Ramos (cell line): ENCODE data around the gene CTNNA3.
"Not testable (repeated sequence)": the region's sequence is repeated elsewhere in the genome, so short reads cannot be mapped to it uniquely, and the experiment has no call there.

Experiments used
- in situ Hi-C: fragments of 300-500 bp; cut with MboI; formaldehyde crosslinking; loops from one replicate; pipeline ENCODE4 v1.14.3; 2022; ENCODE audit warnings: low sequenced_read_pairs; ENCODE audit not compliant: unreplicated experiment

The CTNNA3 gene

GRCh38 chr10:67696029-67696428, at the start of gene CTNNA3:
Gene CTNNA3, minus strand, starts transcription at chr10:67696195.
- in situ Hi-C loops = no loop called here

DNA sequence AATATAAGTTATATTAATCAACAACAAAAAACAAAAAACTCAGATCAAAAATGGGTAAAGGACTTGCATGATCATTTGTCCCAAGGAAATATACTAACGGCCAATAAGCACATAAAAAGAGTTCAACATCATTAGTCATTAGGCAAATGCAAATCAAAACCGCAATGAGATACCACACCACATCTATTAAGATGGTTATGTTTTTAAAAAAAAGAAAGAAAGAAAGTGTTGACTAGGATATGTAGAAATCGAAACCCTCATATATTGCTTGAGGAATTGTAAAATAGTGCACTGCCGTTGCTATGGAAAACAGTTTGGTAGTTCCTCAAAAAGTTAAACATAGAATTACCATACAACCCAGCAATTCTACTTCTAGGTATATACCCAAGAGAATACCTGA, 39.4 kb upstream of the CTNNA3 start:
- in situ Hi-C loops = no loop called here

DNA sequence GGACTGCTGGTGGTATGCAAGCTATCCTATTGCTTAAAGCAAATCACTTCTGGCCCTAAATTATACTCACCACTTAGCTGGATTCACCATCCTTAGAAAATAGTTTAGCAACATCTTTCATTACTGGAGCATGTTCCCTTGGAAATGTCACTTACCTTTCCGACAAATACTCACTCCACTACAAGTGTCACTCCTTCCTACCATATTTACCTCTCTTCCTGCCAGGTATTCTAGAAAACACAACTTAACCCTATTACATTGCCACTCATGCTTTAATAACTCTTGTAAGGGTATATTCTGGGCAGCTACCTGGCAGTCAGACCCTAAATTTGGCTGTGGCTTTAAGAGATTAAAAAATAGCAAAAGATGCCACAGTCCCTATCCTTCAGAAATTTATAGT, 37.5 kb upstream of the CTNNA3 start:
- in situ Hi-C loops = no loop called here

- in situ Hi-C loops = no loop called here
These were observed 29.6 kb upstream of the CTNNA3 start for GRCh38 chr10:67725567-67725966.

GRCh38 chr10:67723601-67724000, 27.6 kb upstream of the CTNNA3 start:
- in situ Hi-C loops = no loop called here

DNA sequence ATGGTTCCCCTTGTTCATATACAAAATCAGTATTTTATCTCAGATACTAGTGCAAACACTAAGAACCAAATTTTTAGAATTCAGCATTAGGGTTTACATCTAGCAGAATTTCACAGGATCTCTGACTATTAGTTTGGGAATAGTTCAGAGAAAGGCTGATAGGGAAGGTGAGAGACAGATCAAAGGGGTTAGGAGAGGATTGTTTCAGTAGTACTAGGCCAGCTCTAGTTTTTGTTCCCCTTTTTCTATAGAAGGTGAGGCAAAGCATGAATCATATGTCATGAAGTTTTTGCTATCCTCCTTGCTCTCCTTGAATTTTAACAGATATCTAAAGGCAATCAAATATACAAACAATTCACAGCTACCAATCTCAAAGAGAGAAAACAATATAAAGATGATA, 26.1 kb upstream of the CTNNA3 start:
- in situ Hi-C loops = no loop called here

DNA sequence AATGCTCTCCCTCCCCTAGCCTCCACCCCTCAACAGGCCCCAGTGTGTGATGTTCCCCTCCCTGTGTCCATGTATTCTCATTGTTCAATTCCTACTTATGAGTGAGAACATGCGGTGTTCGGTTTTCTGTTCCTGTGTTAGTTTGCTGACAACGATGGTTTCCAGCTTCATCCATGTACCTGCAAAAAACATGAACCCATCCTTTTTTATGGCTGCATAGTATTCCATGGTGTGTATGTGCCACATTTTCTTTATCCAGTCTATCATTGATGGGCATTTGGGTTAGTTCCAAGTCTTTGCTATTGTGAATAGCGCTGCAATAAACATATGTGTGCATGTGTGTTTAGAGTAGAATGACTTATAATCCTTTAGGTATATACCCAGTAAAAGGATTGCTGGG, 20.5 kb upstream of the CTNNA3 start:
- in situ Hi-C loops = not testable (repeated sequence)

- in situ Hi-C loops = no loop called here
These were observed 9.9 kb upstream of the CTNNA3 start for GRCh38 chr10:67705921-67706320.

GRCh38 chr10:67699613-67700270, 3.7 kb upstream of the CTNNA3 start:
- in situ Hi-C loops = not testable (repeated sequence)

GRCh38 chr10:67698164-67698563, 2.2 kb upstream of the CTNNA3 start:
- in situ Hi-C loops = no loop called here

GRCh38 chr10:67697724-67698131, 1.7 kb upstream of the CTNNA3 start:
- in situ Hi-C loops = no loop called here

DNA sequence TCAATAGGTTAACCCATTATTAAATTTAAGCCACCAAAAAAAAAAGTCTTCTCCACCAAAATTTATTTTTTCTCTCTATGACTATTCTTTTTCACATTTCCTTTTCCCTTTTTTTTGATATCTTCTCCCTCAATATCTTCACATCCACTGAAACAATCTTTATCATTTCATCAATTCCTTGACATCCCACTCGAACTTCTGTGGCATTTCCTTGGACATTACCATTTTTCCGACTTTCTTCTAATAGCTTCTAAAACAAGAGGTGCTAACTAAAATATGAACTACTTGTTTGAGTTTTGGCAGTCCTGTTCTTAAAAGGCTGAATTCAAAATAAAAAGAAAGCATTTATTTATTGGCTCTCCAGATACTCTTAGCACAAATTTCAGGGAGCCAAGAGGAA, 684 bp upstream of the CTNNA3 start:
- in situ Hi-C loops = no loop called here

- in situ Hi-C loops = no loop called here
These were observed 440 bp downstream of the CTNNA3 start for GRCh38 chr10:67695555-67695954.

GRCh38 chr10:67691861-67692260, 4.1 kb downstream of the CTNNA3 start:
- in situ Hi-C loops = not testable (repeated sequence)

GRCh38 chr10:67690540-67690939, 5.5 kb downstream of the CTNNA3 start:
- in situ Hi-C loops = not testable (repeated sequence)

DNA sequence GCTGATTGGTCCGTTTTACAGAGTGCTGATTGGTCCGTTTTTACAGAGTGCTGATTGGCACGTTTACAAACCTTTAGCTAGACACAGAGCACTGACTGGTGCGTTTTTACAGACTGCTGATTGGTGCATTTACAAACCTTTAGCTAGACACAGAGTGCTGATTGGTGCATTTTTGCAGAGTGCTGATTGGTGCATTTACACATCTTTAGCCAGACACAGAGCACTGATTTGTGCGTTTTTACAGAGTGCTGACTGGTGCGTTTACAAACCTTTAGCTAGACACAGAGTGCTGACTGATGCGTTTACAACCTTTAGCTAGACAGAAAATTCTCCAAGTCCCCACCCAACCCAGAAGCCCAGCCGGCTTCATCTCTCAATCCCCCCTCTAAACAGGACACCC, 11.9 kb downstream of the CTNNA3 start:
- in situ Hi-C loops = not testable (repeated sequence)

DNA sequence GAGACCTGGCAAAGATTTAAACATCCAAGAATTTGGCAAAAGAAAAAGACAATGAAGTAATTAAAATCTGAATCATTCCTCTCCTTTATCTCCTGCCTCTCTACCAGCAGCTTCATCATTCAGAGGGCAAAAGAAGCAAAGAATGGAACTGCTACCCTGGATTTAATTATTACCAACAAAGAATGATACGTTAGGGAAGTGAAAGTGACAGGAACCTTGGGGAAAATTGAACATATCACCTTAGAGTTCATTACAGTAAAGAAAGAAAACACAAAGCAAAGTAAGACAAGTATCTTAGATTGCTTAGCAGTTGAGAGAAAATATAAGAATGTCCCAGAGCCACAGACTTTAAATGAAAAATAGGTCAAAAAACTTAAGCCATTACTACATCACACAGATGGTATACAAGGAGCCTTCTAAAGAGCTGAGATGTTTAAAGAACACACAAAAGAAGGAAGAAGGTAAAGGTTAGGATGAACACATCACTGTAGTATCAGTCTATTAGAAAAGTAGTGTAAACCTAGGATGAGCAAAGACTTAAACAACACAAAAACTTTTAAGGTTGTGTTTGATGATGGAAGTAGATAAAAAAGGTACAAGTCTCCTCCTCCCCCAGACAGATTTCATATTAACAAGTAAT, 17.5 kb downstream of the CTNNA3 start:
- in situ Hi-C loops = no loop called here

DNA sequence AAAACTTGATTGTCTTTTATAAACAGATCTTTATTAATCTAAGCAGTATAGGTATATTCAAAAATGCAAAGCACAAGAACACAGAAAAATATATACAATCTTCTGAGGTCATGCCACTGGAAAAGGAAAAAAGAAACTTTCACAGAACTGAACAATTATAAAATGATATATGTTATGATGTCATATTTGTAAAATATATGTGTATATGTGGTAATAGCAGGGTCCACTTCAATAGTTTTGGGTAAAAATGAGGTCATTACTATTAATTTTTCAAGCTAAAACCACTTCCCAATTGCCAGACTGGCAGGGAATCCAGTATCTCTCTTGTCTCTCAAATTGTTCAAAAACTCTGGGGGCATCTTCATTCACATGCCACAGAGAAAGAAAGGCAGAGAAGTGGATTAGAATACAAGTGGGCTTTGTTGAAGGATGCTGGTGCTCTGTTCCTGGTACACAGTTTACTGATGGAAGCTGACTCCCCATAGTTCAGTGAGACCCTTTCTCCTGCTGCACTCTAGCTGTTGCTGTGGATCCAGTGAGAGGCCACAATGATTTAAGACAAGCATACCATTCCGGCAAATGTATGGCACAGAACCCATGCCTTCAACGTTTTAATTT, 19.7 kb downstream of the CTNNA3 start:
- in situ Hi-C loops = no loop called here

GRCh38 chr10:67670401-67670800, 25.6 kb downstream of the CTNNA3 start:
- in situ Hi-C loops = no loop called here

DNA sequence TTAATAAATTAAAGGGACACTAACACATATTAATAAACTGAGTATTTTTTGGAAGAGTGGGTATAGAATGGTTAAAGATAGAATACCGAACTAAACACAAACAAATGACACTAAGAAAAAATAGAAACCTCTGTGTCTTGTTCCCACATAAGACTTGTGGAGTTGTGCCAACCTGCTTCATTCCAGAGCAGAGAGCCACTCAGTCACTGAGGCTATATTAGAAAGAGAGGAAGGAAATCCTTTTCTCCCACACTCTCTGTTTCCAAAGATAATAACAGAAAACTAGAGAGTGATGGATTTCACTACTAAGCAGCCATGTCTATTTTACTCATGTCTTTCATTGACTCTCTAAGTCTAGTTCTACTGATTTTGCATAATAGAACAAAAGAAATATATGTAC, 26.0 kb downstream of the CTNNA3 start:
- in situ Hi-C loops = no loop called here

- in situ Hi-C loops = no loop called here
These were observed 27.5 kb downstream of the CTNNA3 start for GRCh38 chr10:67668448-67668847.

DNA sequence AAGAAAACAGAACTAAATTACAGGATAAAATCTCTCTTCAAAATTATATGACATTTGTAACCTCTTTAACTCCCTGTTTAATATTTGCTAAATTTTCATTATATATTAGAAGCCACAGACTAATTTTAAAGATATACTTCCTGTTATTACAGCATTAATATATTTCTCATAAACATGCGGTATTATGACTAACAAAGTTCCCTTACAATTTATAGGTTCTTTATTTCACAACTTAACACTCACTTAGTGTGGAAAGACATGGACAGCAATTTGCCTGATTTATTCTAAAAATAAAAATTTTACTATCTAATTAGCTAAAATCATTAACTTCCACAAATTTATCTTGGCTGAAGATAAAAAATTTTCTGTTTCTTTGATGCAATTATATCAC, 29.0 kb downstream of the CTNNA3 start:
- in situ Hi-C loops = no loop called here
